Left lung (tissue), 10 donors: ENCODE results near the gene RHEB. TPM values are rescaled to one million over a fixed set of nuclear protein-coding genes. Genes with fewer than 3 reads are reported as not detected.

Experiments
- ATAC-seq: fragments of 200-7000 bp; cut with Tn5 transposase; one replicate; pipeline ENCODE4 v1.9.1; 2020; ENCODE audit warnings: moderate library complexity
- DNase-seq, 4 donors: peaks; one replicate each; pipeline ENCODE4 v3.0.0-alpha.2; 2013 to 2020
- H3K27ac ChIP-seq, 2 donors: fragments of 200-600 bp; sonication (generic) in 1 of 2; one replicate each; pipeline versions ENCODE4 v1.5.0 to v1.8.0; 2020 to 2021
- H3K27me3 ChIP-seq, 2 donors: fragments of 200-600 bp; sonication (generic) in 1 of 2; one replicate each; pipeline versions ENCODE4 v1.5.0 to v1.8.0; 2020 to 2021
- H3K36me3 ChIP-seq, 2 donors: fragments of 200-600 bp; sonication (generic) in 1 of 2; one replicate each; pipeline versions ENCODE4 v1.5.0 to v1.8.0; 2020 to 2021
- H3K4me1 ChIP-seq, 2 donors: fragments of 200-600 bp; one replicate each; pipeline ENCODE4 v1.8.0; 2021
- H3K4me3 ChIP-seq, 2 donors: fragments of 200-600 bp; sonication (generic) in 1 of 2; one replicate each; pipeline versions ENCODE4 v1.5.0 to v1.8.0; 2020 to 2021; ENCODE audit warnings: mild to moderate bottlenecking in 1 of 2
- H3K9me3 ChIP-seq, 2 donors: fragments of 200-600 bp; sonication (generic) in 1 of 2; one replicate each; pipeline versions ENCODE4 v1.5.0 to v1.8.0; 2020 to 2021
- intact Hi-C, 2 donors: fragments of 100-400 bp; cut with DNase I; formaldehyde crosslinking; loops; one replicate each; pipeline versions ENCODE4 v1.11.2 to v1.14.2; 2022
- microRNA-seq, 2 donors: library from miRNA; unstranded; fragments of <30 nt; microRNA quantifications; one replicate each; pipeline ENCODE4, GENCODE V29; 2019
- polyA plus RNA-seq, 6 donors: library from polyadenylated mRNA; unstranded; fragments of 120-200 nt; gene quantifications; one replicate each; pipeline ENCODE4 v1.2.1, GENCODE V29; 2013; ENCODE audit not compliant: insufficient read length in 6 of 6
- total RNA-seq, 2 donors: library from RNA; stranded (reverse); fragmentation: NEBNext Ultra II Directional; extraction: Animal tissue kit (Norgen Biotek cat#: 25700); gene quantifications; one replicate each; pipeline ENCODE4 v1.2.1, GENCODE V29; 2021
- TF ChIP-seq, protein P1 (sequence below), 2 donors: fragments of 200-600 bp; sonication (generic) in 1 of 2; IDR thresholded peaks; one replicate each; pipeline versions ENCODE4 v1.5.0 to v1.8.0; 2021; ENCODE audit warnings: antibody characterized with exemption in 2 of 2
- donor health status: DM: no; HTN: yes; CAD: no.
- donor health status: DM: no; HTN: no; CAD: no.

RHEB gene
- total and polyA plus RNA-seq, 8 donors, result 85.3 to 110 (median 105) TPM

DNA sequence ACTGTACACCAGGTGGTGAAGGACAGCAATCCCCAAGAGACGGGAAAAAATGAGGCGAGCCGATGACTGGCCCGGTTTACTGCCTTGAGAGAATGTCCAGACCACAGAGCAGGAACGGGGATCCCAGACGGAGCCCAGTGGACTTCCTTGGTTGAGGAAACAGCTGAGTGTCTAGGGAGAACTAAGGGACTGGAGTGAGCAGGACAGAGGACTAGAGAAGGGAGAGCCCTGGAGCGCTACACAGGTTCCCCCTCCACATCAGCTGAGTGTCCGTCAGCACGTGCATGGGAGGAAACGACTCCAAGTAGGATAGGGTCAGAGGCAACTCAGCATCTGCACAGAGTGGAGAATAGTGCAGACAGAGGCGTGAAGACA lies 102.8 kb downstream of the RHEB start:
- TF ChIP-seq, protein P1, sequence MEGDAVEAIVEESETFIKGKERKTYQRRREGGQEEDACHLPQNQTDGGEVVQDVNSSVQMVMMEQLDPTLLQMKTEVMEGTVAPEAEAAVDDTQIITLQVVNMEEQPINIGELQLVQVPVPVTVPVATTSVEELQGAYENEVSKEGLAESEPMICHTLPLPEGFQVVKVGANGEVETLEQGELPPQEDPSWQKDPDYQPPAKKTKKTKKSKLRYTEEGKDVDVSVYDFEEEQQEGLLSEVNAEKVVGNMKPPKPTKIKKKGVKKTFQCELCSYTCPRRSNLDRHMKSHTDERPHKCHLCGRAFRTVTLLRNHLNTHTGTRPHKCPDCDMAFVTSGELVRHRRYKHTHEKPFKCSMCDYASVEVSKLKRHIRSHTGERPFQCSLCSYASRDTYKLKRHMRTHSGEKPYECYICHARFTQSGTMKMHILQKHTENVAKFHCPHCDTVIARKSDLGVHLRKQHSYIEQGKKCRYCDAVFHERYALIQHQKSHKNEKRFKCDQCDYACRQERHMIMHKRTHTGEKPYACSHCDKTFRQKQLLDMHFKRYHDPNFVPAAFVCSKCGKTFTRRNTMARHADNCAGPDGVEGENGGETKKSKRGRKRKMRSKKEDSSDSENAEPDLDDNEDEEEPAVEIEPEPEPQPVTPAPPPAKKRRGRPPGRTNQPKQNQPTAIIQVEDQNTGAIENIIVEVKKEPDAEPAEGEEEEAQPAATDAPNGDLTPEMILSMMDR (IDR thresholded peaks at IDR 0.05), result no peak
- Histone ChIP-seq H3K27ac (no peak overlapping the region), H3K27me3 (peaks cover 0 to 19% of the 10 kb centered on the region in 2 donors), H3K36me3 (no peaks in the 10 kb centered on the region), H3K4me3 (no peak overlapping the region), H3K9me3 (peaks cover 0 to 18% of the 10 kb centered on the region in 2 donors), H3K4me1 (peaks cover 0 to 13% of the 10 kb centered on the region in 2 donors)
- intact Hi-C loops, result no loop called here
- DNase-seq, result peak in 1 of 4 donors; percentile 60
- peak; percentile 51 for ATAC-seq

DNA sequence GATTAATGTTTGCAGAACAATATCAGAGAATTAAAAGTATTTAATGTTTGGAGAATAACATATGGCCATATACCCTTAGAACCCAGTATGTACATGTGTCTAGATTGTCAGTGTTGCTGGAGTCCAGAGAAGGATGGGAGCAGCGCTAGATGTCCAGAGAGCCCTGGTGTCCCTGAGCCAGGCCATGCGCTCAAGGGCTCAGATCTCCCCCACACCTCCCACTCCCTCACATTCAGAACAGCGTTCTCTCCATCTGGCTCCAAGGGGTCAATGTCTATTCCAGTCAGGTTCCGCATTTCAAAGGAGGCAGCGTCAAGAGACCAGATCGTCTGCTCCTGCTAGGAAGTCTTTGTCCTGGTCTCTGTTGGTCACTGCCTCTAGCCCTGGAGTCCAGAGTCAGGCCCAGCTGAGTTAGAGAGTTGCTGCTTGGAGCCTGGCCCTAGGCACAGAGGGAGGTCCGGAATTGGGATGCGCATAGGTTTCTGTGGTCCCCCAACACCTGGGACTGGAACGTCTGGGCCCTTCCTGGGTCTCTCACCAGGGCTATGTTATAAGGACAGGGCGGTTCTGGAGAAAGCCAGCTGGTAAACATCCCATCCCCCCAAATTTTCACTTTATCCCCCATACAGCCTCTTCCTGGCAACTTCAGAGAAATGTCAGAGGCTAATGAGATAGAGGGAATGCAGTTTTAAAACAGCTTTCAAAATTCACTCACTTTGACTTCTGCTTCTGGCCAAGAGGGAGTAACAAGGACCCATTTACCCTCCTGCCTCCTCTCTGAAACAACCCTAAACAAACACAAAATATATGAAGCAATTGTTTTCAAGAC lies 103.4 kb downstream of the RHEB start:
- Histone ChIP-seq H3K27me3 (peaks cover 4 to 25% of the 10 kb centered on the region in 2 donors), H3K27ac (no peak overlapping the region), H3K4me3 (no peak overlapping the region), H3K9me3 (peaks cover 0 to 17% of the 10 kb centered on the region in 2 donors), H3K36me3 (no peaks in the 10 kb centered on the region), H3K4me1 (peaks cover 0 to 13% of the 10 kb centered on the region in 2 donors)
- no peak for ATAC-seq
- peak in 1 of 4 donors; percentile 68 for DNase-seq
- intact Hi-C loops, result no loop called here
- TF ChIP-seq, protein P1 (IDR thresholded peaks at IDR 0.05), result no peak

Small RNA genes within 50 kb of the gene (microRNA-seq; reads per million reads assigned to microRNA genes)
- 0 to 0.17 reads per million in 2 donors for gene MIR3907

Other genes with a start within 250 kb of the RHEB start
- gene NUB1, start 178.1 kb downstream of the RHEB start, total RNA-seq, result 10 to 100 TPM; 40.9 to 42.4 TPM
- gene NUB1, start 178.1 kb downstream of the RHEB start, polyA plus RNA-seq, result 10 to 100 TPM; 68.3 to 81.8 (median 73.8) TPM
- gene WDR86, start 109.9 kb downstream of the RHEB start, total RNA-seq, result 1 to 10 TPM in 1 of 2 donors, under 1 TPM in 1; 0.85 to 1.1 TPM
- 10 to 100 TPM; 16.5 to 24.1 (median 21.8) TPM for gene WDR86, start 109.9 kb downstream of the RHEB start, polyA plus RNA-seq
- gene CRYGN, start 79.8 kb downstream of the RHEB start, total RNA-seq, result not detected
- gene CRYGN, start 79.8 kb downstream of the RHEB start, polyA plus RNA-seq, result under 1 TPM; 0.34 to 0.75 (median 0.56) TPM